Subcutaneous adipose tissue (tissue), 4 donors: ENCODE measurements around the gene FRRS1L. TPM values are rescaled to one million over a fixed set of nuclear protein-coding genes. Genes with fewer than 3 reads are reported as not detected.

Experiments used
- total RNA-seq, 4 donors: library from RNA; depleted of rRNA; stranded (reverse); fragments of >200 nt; gene quantifications; one replicate each; pipeline ENCODE4 v1.1.0, GENCODE V29; 2016
- TF ChIP-seq, protein P1 (sequence below): fragments of 450-650 bp; IDR thresholded peaks from one replicate; pipeline ENCODE4 v1.5.1; 2016; ENCODE audit warnings: low read depth, mild to moderate bottlenecking, control low read depth, antibody characterized with exemption, moderate library complexity

FRRS1L gene, protein sequence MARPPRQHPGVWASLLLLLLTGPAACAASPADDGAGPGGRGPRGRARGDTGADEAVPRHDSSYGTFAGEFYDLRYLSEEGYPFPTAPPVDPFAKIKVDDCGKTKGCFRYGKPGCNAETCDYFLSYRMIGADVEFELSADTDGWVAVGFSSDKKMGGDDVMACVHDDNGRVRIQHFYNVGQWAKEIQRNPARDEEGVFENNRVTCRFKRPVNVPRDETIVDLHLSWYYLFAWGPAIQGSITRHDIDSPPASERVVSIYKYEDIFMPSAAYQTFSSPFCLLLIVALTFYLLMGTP
- total RNA-seq: under 1 TPM in 2 of 4 donors, not detected in 2; under 0.01 to 0.22 TPM

DNA sequence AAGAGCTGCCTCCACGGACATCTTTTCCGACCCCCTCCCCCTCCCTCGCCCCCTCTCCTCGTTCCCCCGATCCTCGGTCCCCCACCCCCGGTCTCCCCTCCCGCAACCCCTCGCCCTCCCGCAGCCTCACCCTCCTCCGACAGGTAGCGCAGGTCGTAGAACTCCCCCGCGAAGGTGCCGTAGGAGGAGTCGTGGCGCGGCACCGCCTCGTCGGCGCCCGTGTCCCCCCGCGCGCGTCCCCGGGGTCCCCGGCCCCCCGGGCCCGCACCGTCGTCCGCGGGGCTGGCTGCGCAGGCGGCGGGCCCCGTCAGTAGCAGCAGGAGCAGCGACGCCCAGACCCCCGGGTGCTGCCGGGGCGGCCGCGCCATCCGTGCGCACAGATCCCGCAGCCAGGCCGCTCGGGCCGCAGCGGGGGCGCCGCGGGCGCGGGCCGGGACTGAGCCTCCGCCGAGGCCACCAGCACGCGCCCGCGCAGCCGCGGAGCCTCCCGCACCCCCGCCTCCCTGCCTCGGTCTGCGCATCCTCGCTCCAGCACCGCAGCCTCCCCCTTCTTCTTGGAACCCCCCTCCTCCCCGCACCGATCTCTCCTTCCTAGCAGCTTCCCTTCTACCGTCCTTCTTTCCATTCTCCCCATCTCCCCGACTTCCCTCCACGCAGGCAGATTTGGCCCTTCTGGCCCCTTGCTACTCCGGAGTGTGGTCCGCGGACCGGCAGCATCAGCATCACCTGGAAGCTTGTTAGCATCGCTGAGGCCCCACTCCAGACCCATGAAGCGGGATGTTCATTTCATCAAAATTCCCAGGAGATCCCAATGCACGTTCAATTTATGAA, at the start of gene FRRS1L:
TSS of gene FRRS1L (minus strand) at position 479 of the 831 bp plus-strand sequence. CDS start at position 368, 111 bp downstream.
- TF ChIP-seq, protein P1, sequence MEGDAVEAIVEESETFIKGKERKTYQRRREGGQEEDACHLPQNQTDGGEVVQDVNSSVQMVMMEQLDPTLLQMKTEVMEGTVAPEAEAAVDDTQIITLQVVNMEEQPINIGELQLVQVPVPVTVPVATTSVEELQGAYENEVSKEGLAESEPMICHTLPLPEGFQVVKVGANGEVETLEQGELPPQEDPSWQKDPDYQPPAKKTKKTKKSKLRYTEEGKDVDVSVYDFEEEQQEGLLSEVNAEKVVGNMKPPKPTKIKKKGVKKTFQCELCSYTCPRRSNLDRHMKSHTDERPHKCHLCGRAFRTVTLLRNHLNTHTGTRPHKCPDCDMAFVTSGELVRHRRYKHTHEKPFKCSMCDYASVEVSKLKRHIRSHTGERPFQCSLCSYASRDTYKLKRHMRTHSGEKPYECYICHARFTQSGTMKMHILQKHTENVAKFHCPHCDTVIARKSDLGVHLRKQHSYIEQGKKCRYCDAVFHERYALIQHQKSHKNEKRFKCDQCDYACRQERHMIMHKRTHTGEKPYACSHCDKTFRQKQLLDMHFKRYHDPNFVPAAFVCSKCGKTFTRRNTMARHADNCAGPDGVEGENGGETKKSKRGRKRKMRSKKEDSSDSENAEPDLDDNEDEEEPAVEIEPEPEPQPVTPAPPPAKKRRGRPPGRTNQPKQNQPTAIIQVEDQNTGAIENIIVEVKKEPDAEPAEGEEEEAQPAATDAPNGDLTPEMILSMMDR: no peak

DNA sequence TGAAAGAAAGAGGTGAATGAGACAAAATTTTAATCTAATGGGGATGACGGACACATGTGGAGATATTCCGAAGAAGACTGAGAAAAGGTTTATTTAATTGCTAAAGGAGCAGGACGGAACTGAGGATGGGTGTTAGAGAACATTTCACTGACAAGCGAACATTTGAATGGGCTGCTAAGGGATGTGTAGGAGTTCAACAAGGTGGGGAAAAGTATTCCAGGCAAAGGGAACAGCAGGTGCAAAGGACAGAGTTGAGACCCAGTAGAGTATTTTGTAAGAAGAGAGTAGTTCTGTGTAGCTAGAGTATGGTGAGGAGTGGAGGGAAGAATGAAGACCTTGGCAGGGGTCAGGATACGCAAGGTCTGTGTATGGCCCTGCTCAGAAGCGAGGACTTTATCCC, 47.4 kb upstream of the FRRS1L start:
- TF ChIP-seq, protein P1: no peak

DNA sequence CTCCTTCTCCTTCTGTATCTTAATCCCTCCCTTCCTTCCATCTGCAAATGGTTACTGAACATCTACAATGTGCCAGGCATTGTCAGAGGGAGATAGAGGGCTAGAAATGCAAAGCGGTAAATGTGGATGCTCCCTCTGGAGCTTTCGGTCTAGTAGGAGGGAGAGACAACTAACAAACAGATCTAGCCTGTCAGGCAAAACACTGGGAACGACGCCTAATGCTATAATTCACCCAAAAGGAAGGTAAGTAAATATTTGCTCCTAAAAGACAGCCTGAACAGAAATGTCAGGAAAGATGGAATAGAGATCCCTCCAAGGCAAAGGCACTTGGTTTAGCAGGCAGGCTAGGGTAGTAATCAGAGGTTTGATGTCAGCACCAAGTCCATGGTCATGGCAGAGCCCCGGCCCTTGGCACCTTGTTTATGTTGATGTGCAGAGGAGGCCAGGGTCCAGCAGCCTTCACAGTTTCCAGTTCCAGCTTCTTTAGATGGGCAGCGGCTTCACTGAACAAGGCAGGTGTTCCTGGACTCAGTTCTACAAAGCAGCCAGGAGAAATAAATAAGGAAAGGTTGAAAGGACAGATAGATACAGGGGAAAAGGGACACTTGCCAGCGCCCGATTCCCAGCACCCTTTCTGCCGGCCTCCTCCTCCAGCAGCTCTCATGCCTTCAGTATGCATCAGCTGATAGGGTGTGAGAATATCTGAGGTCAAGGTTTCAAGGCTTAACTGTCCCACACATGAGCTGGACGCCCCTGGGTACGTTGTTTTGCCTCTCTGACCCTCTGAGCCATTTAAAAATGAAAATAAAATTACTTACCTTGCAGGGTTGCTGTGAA, 46.5 kb upstream of the FRRS1L start:
- TF ChIP-seq, protein P1: no peak

DNA sequence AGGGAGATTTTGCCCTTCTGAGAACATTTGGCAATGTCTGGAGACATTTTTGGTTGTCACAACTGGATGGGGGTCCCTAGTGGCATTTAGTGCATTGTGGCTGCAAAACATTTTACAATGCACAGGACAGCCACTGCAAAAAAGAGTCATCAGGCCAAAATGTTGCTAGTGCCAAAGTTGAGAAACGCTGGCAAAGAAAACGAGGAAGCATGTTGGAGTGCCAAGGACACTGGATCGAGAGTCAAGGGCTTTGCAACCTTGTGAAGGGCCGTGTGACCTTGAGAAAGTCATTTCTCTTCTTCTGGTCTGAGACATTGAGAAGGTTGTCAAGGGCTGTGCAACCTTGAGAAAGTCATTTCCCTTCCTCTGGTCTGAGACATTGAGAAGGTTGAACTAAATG, 45.7 kb upstream of the FRRS1L start:
- TF ChIP-seq, protein P1: no peak

DNA sequence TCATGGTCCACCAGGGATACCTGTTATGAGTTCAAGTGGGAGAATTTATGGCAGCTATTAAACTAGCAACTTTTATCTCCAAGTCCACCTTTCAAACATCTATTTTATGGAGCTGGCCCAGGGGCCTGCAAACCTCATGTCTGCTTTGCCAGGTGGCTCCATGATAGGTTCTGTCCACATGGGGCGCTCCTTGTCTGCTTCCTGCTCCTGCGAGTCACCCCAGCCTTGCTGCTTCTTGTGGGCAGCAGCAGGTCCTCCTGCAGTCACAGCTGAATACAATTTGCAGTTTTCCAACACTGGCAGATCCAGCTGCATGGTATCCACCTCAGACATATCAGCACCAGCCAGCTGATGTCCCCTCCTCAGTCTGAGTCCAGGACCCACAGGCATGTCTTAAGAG, 39.6 kb upstream of the FRRS1L start:
- TF ChIP-seq, protein P1: no peak

DNA sequence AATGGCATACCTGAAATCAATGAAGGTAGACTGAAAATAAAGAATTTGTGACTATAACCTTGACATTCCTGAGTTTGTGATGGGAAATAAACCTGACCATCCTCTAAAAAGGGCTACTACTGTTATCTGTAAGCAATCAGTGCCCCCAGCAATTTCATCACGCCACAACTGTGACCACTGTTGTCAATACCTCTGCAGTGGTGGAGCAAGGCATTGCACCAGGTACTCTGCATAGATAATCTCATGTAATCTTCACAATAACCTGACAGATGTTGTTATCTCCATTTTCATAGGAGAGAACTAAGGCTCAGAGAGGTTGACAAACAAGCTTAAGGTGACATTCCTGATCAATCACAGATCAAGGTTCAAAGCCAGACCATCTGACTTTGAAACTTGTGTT, 38.5 kb upstream of the FRRS1L start:
- TF ChIP-seq, protein P1: no peak
